ACC112 (cell line): ENCODE data around the gene FAR2.
"Not testable (repeated sequence)": the region's sequence is repeated elsewhere in the genome, so short reads cannot be mapped to it uniquely, and the experiment has no call there.

Experiments
- H2AFZ ChIP-seq: fragments of 200-600 bp; sonication (generic); one replicate; pipeline ENCODE4 v1.6.0; 2017; ENCODE audit warnings: antibody characterized with exemption, low read length; ENCODE audit not compliant: unreplicated experiment
- H3K27ac ChIP-seq: fragments of 200-600 bp; sonication (generic); 2 replicates; pipeline ENCODE4 v1.5.1; 2014; ENCODE audit warnings: low read depth, mild to moderate bottlenecking, antibody characterized with exemption, low read length, moderate library complexity
- H3K27me3 ChIP-seq: fragments of 200-600 bp; sonication (generic); 2 replicates; pipeline ENCODE4 v1.6.1; 2014; ENCODE audit warnings: mild to moderate bottlenecking, antibody characterized with exemption, low read length, moderate library complexity, mixed read lengths; ENCODE audit not compliant: insufficient read depth
- H3K36me3 ChIP-seq: fragments of 200-600 bp; sonication (generic); 2 replicates; pipeline ENCODE4 v1.6.1; 2016; ENCODE audit warnings: mild to moderate bottlenecking, antibody characterized with exemption, low read length, moderate library complexity, mixed read lengths; ENCODE audit not compliant: insufficient read depth
- H3K4me1 ChIP-seq: fragments of 200-600 bp; sonication (generic); one replicate; pipeline ENCODE4 v1.6.1; 2016; ENCODE audit warnings: low read length, mixed read lengths; ENCODE audit not compliant: insufficient read depth, unreplicated experiment, control insufficient read depth
- H3K4me3 ChIP-seq: fragments of 200-600 bp; sonication (generic); 2 replicates; pipeline ENCODE4 v1.5.1; 2014; ENCODE audit warnings: mild to moderate bottlenecking, low read depth, low read length
- H3K79me2 ChIP-seq: fragments of 200-600 bp; sonication (generic); one replicate; pipeline ENCODE4 v1.6.0; 2016; ENCODE audit warnings: low read length; ENCODE audit not compliant: control insufficient read depth, unreplicated experiment, insufficient read depth

The FAR2 gene

DNA sequence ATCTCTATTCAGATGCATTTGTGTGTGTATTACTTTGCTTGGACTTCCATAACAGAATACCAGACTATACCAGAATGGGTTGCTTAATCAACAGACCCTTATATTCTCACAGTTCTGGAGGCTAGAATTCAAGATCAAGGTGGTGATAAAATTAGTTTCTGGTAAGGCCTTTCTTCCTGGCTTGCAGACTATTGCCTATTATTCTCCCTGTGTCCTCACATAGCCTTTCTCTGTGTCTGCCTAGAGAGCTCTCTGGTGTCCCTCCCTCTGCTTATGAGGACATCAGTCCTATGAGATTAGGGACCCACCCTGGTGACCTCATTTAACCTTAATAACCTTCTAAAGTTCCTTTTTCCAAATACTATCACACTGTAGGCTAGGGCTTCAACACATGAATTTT is 106.0 kb downstream of the FAR2 start:
- Histone ChIP-seq H2AFZ (no peak overlapping the region), H3K36me3 (no peaks in the 10 kb centered on the region), H3K27me3 (no peaks in the 10 kb centered on the region), H3K4me1 (no peaks in the 10 kb centered on the region), H3K79me2 (no peaks in the 10 kb centered on the region), H3K27ac (no peak overlapping the region), H3K4me3 (no peak overlapping the region)

DNA sequence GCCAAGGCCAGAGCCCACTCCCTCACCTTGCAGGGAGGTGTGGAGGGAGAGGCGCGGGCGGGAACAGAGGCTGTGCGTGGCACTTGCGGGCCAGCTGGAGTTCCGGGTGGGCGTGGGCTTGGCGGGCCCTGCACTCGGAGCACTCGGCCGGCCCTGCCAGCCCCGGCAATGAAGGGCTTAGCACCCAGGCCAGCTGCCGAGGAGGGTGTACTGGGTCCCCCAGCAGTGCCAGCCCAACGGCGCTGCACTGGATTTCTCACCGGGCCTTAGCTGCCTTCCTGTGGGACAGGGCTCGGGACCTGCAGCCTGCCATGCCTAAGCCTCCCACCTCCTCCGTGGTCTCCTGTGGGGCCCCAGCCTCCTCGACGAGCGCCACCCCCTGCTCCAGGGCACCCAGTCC is 107.5 kb downstream of the FAR2 start:
- H3K79me2 ChIP-seq, result no peaks in the 10 kb centered on the region
- no peak overlapping the region for H3K4me3 ChIP-seq
- 0 out of 2 replicates have a peak, but pooled peaks cover 3% of the 10 kb centered on the region for H3K36me3 ChIP-seq
- H2AFZ ChIP-seq, result no peak overlapping the region
- no peak overlapping the region for H3K27ac ChIP-seq
- no peaks in the 10 kb centered on the region for H3K27me3 ChIP-seq
- no peaks in the 10 kb centered on the region for H3K4me1 ChIP-seq

DNA sequence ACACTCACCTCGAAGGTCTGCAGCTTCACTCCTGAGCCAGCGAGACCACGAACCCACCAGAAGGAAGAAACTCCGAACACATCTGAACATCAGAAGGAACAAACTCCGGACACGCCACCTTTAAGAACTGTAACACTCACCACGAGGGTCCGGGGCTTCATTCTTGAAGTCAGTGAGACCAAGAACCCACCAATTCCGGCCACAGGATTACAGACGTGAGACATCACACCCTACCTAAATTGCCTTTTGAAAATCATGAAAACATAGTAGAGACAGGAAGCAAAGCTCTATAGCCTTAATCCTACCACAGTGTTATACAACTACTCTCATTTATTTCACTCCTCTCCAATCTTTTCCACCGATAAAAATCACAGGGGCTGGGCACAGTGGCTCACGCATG is 108.6 kb downstream of the FAR2 start:
- H3K36me3 ChIP-seq, H3K27me3 ChIP-seq, H3K27ac ChIP-seq, H3K4me1 ChIP-seq, H3K79me2 ChIP-seq, H2AFZ ChIP-seq, H3K4me3 ChIP-seq: not testable (repeated sequence)

DNA sequence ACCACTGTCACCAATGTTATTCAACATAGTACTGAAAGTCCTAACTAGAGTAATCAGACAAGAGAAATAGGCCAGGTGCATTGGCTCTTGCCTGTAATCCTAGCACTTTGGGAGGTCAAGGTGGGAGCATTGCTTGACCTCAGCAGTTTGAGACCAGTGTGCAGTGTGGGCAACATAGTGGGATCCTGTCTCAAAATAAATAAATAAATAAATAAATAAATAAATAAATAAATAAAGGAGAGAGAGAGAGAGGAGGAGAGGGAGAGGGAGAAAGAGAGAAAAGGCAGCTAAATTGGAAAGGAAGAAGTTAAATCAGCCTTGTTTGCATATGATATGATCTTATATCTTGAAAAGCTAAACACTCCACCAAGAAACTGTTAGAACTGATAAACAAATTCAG is 115.3 kb downstream of the FAR2 start:
- H2AFZ ChIP-seq, result no peak overlapping the region
- H3K27me3 ChIP-seq, result no peaks in the 10 kb centered on the region
- no peak overlapping the region for H3K4me3 ChIP-seq
- no peak overlapping the region for H3K27ac ChIP-seq
- H3K4me1 ChIP-seq, result no peaks in the 10 kb centered on the region
- H3K79me2 ChIP-seq, result no peaks in the 10 kb centered on the region
- H3K36me3 ChIP-seq, result 0 out of 2 replicates have a peak, but pooled peaks cover 3% of the 10 kb centered on the region

DNA sequence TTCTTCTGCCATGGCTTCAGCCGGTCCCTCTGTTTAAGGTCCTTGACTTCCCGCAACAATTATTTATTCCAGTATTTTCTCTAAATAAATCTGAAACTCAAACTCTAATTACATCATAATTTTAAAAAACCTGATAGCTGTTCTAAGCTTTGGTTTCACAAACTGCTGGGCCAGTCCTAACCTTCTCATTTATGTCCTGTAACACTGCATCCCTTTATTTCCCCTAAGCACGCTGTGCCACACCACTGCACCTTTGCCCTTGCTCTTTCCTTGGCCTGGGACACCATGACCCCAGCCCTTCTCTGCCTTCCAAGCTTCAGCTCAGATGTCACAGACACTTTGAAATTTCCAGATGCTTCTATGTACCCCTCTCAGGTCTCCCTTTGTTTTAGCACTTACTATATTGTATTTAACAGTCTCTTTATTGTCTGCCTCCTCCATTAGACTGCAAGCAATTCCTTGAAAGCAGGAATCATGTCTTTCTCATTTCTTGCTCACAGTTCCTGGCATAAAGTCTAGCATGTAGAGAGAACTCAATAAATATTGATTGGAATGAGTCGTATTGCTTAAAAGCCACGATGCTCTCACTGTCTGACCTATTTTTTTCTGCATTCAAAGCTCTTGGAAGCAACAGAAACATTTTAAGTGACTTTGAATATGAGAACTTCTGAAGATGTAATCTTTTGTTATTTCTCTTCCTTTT is 120.8 kb downstream of the FAR2 start:
- Histone ChIP-seq H3K27me3 (no peaks in the 10 kb centered on the region), H3K36me3 (no peaks in the 10 kb centered on the region), H3K79me2 (no peaks in the 10 kb centered on the region), H3K27ac (no peak overlapping the region), H2AFZ (no peak overlapping the region), H3K4me3 (no peak overlapping the region), H3K4me1 (no peaks in the 10 kb centered on the region)

DNA sequence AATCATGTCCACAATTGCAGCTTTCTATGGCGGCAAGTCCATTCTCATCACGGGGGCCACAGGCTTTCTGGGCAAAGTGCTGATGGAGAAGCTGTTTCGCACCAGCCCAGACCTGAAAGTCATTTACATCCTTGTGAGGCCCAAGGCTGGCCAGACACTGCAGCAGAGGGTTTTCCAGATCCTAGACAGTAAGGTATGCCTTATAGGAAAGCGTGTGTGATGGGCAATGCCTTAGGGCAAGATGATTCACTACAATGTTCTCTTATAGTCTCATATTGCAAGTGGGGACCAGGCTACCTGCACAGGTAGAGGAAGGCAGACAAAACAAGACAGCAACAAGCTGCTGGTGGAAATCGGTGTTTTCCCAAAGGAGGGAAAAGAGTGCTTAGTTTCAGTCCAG is 121.4 kb downstream of the FAR2 start:
- Histone ChIP-seq H3K36me3 (no peaks in the 10 kb centered on the region), H3K4me1 (no peaks in the 10 kb centered on the region), H3K27ac (no peak overlapping the region), H3K27me3 (no peaks in the 10 kb centered on the region), H2AFZ (no peak overlapping the region), H3K79me2 (no peaks in the 10 kb centered on the region), H3K4me3 (no peak overlapping the region)

DNA sequence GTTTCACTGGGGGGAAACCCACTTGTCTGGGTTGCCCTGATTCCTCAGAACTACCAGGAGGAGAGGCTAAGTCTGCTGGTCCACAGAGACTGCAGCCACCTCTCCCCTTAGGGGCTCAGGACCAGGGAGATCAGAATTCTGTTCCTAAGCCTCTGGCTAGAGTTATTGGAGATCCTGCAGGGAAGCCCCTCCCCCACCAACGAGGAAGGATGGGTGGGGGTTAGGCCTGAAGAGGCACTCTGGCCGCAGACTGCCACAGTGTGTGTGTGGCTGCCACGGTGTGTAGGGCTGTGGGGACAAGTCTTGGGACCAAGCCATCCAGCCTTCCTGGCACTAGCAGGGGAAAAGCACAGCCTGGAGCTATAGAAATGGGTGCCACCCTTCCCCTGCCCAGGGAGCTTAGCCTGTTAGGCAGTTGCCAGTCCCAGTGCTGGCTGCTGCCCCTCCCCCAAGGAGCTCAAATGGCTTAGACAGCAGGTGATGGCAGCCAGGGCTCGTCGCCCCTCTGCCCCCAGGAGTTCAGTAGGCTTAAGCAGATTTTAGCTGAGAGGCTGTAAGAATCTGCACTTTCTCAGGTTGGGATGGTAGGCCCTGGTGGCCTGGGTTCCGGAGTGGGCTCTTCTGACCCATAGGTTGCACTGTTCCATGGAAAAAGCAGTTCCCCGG is 124.2 kb downstream of the FAR2 start:
- H2AFZ ChIP-seq, result no peak overlapping the region

DNA sequence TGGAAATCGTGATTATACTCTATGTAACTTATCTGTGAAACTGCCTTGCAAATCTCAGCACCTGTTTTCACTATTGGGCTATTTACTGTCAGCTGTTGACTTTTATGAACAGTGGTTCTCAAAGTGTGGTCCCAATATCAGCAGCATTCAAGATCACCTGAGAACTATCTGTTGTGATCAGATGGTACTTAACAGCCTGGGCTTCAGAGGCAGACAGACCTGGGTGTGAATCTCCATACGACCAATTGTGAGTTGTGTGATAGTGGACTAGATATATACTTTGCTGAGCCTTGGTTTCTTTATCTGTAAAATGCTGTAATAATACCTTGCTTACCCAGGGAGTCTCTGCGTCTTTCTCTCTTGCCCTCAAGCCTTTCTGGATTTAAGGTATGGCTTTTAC is 126.8 kb downstream of the FAR2 start:
- H3K4me3 ChIP-seq, result no peak overlapping the region
- H3K4me1 ChIP-seq, result peaks cover 13% of the 10 kb centered on the region
- no peaks in the 10 kb centered on the region for H3K27me3 ChIP-seq
- no peak overlapping the region for H3K27ac ChIP-seq
- H2AFZ ChIP-seq, result no peak overlapping the region
- no peaks in the 10 kb centered on the region for H3K79me2 ChIP-seq
- no peaks in the 10 kb centered on the region for H3K36me3 ChIP-seq

More for the DNA sequence above, 124.2 kb downstream of the FAR2 start:
- H3K4me3 ChIP-seq, result no peak overlapping the region
- no peaks in the 10 kb centered on the region for H3K36me3 ChIP-seq
- H3K79me2 ChIP-seq, result no peaks in the 10 kb centered on the region
- H3K27ac ChIP-seq, result no peak overlapping the region
- no peaks in the 10 kb centered on the region for H3K27me3 ChIP-seq
- H3K4me1 ChIP-seq, result peaks cover 1% of the 10 kb centered on the region

DNA sequence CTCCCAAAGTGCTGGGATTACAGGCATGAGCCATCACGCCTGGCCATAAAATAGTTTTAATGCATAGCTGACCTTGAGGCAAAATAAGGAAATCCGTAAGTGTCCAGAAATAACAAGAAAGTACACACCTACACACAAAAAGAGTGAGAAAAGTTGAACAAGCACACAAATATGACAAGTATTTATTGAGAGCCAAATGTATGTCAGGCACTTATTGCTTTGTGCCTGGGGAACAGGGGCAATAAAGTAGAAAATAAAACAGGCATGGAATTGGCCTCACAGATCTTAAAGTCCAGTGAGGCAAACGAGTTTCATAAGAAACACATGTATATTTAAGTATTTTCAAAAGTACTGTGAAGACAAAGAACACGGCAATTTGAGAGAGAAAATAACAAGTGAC is 128.2 kb downstream of the FAR2 start:
- Histone ChIP-seq H3K27me3 (no peaks in the 10 kb centered on the region), H3K27ac (no peak overlapping the region), H3K4me3 (no peak overlapping the region), H3K36me3 (no peaks in the 10 kb centered on the region), H2AFZ (no peak overlapping the region), H3K4me1 (peaks cover 13% of the 10 kb centered on the region), H3K79me2 (no peaks in the 10 kb centered on the region)

DNA sequence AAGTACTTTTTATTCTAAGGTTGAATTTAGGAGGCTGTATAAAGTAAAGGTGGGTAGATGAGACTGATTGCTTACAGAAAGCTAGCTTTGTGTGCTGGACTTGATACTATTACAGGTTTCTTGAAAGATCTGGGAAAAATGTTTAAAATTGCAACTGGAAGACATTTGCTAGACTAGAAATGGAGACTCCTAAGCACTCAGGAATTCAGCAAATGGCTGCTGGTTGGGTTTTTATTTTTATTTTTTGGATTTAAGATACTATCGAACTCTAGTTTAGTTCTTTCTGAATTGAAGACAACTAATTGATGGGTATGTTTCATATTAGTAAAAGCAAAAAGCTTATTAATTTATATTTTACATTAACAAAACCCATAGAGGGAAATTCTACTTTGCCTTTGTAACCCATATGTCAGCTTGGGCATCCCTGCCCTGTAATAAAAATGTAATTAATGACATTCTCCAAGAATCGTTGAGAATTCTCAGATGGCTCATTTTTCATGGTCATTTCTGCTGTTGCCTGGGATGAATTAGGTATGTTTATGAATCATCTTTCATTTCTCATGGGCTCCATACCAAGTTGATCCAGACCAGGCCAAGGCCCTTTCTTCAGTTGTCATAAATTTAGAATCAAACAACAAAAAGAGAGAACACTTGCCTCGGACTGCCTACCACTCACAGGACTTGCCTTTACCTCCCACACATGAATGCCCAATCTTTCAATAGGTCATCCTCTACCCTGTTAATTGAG is 129.8 kb downstream of the FAR2 start:
- Histone ChIP-seq H3K27ac (peak overlapping the region; percentile 1), H3K4me3 (no peak overlapping the region), H2AFZ (peak overlapping the region; percentile 64)

More for the DNA sequence above, 129.8 kb downstream of the FAR2 start:
- Histone ChIP-seq H3K27me3 (no peaks in the 10 kb centered on the region), H3K4me1 (peaks cover 22% of the 10 kb centered on the region), H3K36me3 (no peaks in the 10 kb centered on the region), H3K79me2 (no peaks in the 10 kb centered on the region)
